GM18951 (cell line): Measurements from ENCODE around the gene UBB.
A peak's percentile ranks its signal among the peaks of the same experiment; 100 is the strongest.

Experiments
- POLR2A ChIP-seq: IDR thresholded peaks from 4 replicates; pipeline ENCODE4 v1.6.1; 2011; ENCODE audit warnings: mild to moderate bottlenecking; ENCODE audit not compliant: insufficient read length, insufficient read depth; ENCODE audit errors: extremely low read depth
- in situ Hi-C: fragments of 300-500 bp; cut with MboI; formaldehyde crosslinking; loops from one replicate; pipeline ENCODE4 v1.12.0; 2022; ENCODE audit warnings: low sequenced_read_pairs, mixed read lengths, inconsistent platforms; ENCODE audit not compliant: unreplicated experiment

The UBB gene

GRCh38 chr17:16380640-16381495 lies at the start of gene UBB:
Gene UBB, plus strand, starts transcription at chr17:16381091. Its CDS starts 817 bp downstream, at chr17:16381908.
- in situ Hi-C loops, result loop anchor here (10.0 kb wide), 1 partner anchor 54 kb away; no protein-coding TSS in a partner anchor
- peak; percentile 100 for TF ChIP-seq POLR2A

- TF ChIP-seq POLR2A, result no peak
- in situ Hi-C loops, result no loop called here
These were observed 42.5 kb upstream of the UBB start for GRCh38 chr17:16338391-16338790.

GRCh38 chr17:16339402-16339801 lies 41.5 kb upstream of the UBB start:
- TF ChIP-seq POLR2A, result no peak
- in situ Hi-C loops, result no loop called here

GRCh38 chr17:16339959-16340358 lies 40.9 kb upstream of the UBB start:
- TF ChIP-seq POLR2A, result no peak
- in situ Hi-C loops, result no loop called here

- no peak for TF ChIP-seq POLR2A
These were observed 37.9 kb upstream of the UBB start for GRCh38 chr17:16342979-16343378.

GRCh38 chr17:16343569-16343968 lies 37.3 kb upstream of the UBB start:
- in situ Hi-C loops, result no loop called here
- no peak for TF ChIP-seq POLR2A

More at GRCh38 chr17:16342979-16343378, 37.9 kb upstream of the UBB start:
- in situ Hi-C loops, result no loop called here

GRCh38 chr17:16345565-16345964 lies 35.3 kb upstream of the UBB start:
- in situ Hi-C loops, result no loop called here
- TF ChIP-seq POLR2A, result no peak

- in situ Hi-C loops, result no loop called here
- no peak for TF ChIP-seq POLR2A
These were observed 34.1 kb upstream of the UBB start for GRCh38 chr17:16346721-16347271.

GRCh38 chr17:16348586-16348985 lies 32.3 kb upstream of the UBB start:
- in situ Hi-C loops, result no loop called here
- TF ChIP-seq POLR2A, result no peak

- TF ChIP-seq POLR2A, result no peak
- in situ Hi-C loops, result no loop called here
These were observed 31.5 kb upstream of the UBB start for GRCh38 chr17:16349431-16349830.

- in situ Hi-C loops, result no loop called here
- no peak for TF ChIP-seq POLR2A
These were observed 29.1 kb upstream of the UBB start for GRCh38 chr17:16351831-16352230.

- no peak for TF ChIP-seq POLR2A
- in situ Hi-C loops, result no loop called here
These were observed 28.6 kb upstream of the UBB start for GRCh38 chr17:16352303-16352666.

- TF ChIP-seq POLR2A, result no peak
- in situ Hi-C loops, result no loop called here
These were observed 28.1 kb upstream of the UBB start for GRCh38 chr17:16352667-16353316.
